K562 (cell line): ENCODE data around the gene COCH. TPM values are rescaled to one million over a fixed set of nuclear protein-coding genes. Genes with fewer than 3 reads are reported as not detected.

Experiments used
- ARID1B ChIP-seq: fragments of 450-650 bp; IDR thresholded peaks from 2 replicates; pipeline ENCODE4 v1.6.1; 2016; ENCODE audit warnings: antibody characterized with exemption, mild to moderate bottlenecking, inconsistent platforms
- BRD4 ChIP-seq: fragments of 200-600 bp; sonication (generic); IDR thresholded peaks from 2 replicates; pipeline ENCODE4 v1.6.1; 2017; ENCODE audit warnings: inconsistent platforms
- ELF4 ChIP-seq: fragments of 450-650 bp; formaldehyde crosslinking; IDR thresholded peaks from 2 replicates; pipeline ENCODE4 v1.4.0; 2022; ENCODE audit warnings: missing genetic modification characterization
- EP300 ChIP-seq: IDR thresholded peaks from 2 replicates; pipeline ENCODE4 v1.6.1; 2012; ENCODE audit warnings: low read length, improper control_type of control experiment
- ESRRA ChIP-seq: fragments of 450-650 bp; IDR thresholded peaks from 2 replicates; pipeline ENCODE4 v1.6.1; 2014; ENCODE audit warnings: low read depth, mild to moderate bottlenecking, moderate library complexity, borderline replicate concordance
- KDM1A ChIP-seq, 2 experiments: fragments of 450-650 bp; IDR thresholded peaks; 2 replicates each; pipeline ENCODE4 v1.6.1; 2016; ENCODE audit warnings: mild to moderate bottlenecking in 2 of 2
- MCM5 ChIP-seq: fragments of 450-650 bp; IDR thresholded peaks from 2 replicates; pipeline ENCODE4 v1.6.1; 2016; ENCODE audit warnings: low read depth
- NRF1 ChIP-seq, 2 experiments: fragments of 450-650 bp; IDR thresholded peaks in 1 of 2; conservative IDR thresholded peaks in 1 of 2; 2 replicates each; pipeline ENCODE4 v1.6.1; 2014; ENCODE audit warnings: mild to moderate bottlenecking in 2 of 2
- POLR2B ChIP-seq: fragments of 450-650 bp; IDR thresholded peaks from 2 replicates; pipeline ENCODE4 v1.6.1; 2018; ENCODE audit warnings: low read depth; ENCODE audit not compliant: partially characterized antibody
- RFX7 ChIP-seq: fragments of 250-450 bp; sonication (Bioruptor Pico); IDR thresholded peaks from 2 replicates; pipeline ENCODE4 v1.5.1; 2021; ENCODE audit warnings: mild to moderate bottlenecking
- SOX6 ChIP-seq: fragments of 450-650 bp; IDR thresholded peaks from 2 replicates; pipeline ENCODE4 v1.6.1; 2014; ENCODE audit warnings: mild to moderate bottlenecking
- SP1 ChIP-seq: sonication (generic); formaldehyde crosslinking; IDR thresholded peaks from 2 replicates; pipeline ENCODE4 v1.8.1; 2022; ENCODE audit warnings: mild to moderate bottlenecking, missing genetic modification reagents
- TCF7 ChIP-seq: sonication (generic); IDR thresholded peaks from 2 replicates; pipeline ENCODE4 v1.6.1; 2016; ENCODE audit warnings: antibody characterized with exemption, borderline replicate concordance
- ZNF143 ChIP-seq: sonication (generic); formaldehyde crosslinking; IDR thresholded peaks from 2 replicates; pipeline ENCODE4 v1.9.0; 2022; ENCODE audit warnings: mild to moderate bottlenecking, missing genetic modification reagents
- ZNF512 ChIP-seq: IDR thresholded peaks from 2 replicates; pipeline ENCODE4 v1.6.1; 2016; ENCODE audit warnings: missing genetic modification characterization, missing compliant biosample characterization
- ZNF57 ChIP-seq: fragments of 450-650 bp; formaldehyde crosslinking; IDR thresholded peaks from 2 replicates; pipeline ENCODE4 v1.4.0; 2020; ENCODE audit warnings: mild to moderate bottlenecking, moderate library complexity
- polyA plus RNA-seq, 8 experiments: library from polyadenylated mRNA; depleted of rRNA in 4 of 8; stranded (reverse) in 5 of 8; unstranded in 3 of 8; fragments of >200 nt; fragmentation: Nextera tagmentation in 2 of 8; fragmentation: Illumina TruSeq in 1 of 8; extraction: Ambion mirVana in 2 of 8; extraction: Trizol in 1 of 8; gene quantifications; 2 replicates each; pipeline versions ENCODE4 v1.2.1 to v1.2.3, GENCODE V29; 2011 to 2014; ENCODE audit warnings: inconsistent platforms in 1 of 8, missing spikeins in 1 of 8
- total RNA-seq, 7 experiments: library from RNA; depleted of rRNA in 6 of 7; stranded (reverse); fragments of >200 nt in 6 of 7; fragmentation: Illumina TruSeq in 2 of 7; extraction: Trizol in 2 of 7; gene quantifications; 2 replicates each; pipeline versions ENCODE4 v1.2.1 to v1.2.3, GENCODE V29; 2011 to 2021; ENCODE audit warnings: low replicate concordance in 1 of 7
- TF ChIP-seq, protein P1 (sequence below): sonication (generic); formaldehyde crosslinking; IDR thresholded peaks from 2 replicates; pipeline ENCODE4 v1.8.0; 2022; ENCODE audit warnings: mild to moderate bottlenecking, missing genetic modification reagents
- TF ChIP-seq, protein P2 (sequence below): fragments of 450-650 bp; IDR thresholded peaks from 2 replicates; pipeline ENCODE4 v1.6.1; 2018; ENCODE audit warnings: mild to moderate bottlenecking, low read depth; ENCODE audit not compliant: partially characterized antibody

Gene COCH
- total and polyA plus RNA-seq, 9 of the 15 experiments (the other 6 are each of a cell fraction or from before 2014, with no cell fraction given) = 27.0 to 141 (median 69.3) TPM

DNA sequence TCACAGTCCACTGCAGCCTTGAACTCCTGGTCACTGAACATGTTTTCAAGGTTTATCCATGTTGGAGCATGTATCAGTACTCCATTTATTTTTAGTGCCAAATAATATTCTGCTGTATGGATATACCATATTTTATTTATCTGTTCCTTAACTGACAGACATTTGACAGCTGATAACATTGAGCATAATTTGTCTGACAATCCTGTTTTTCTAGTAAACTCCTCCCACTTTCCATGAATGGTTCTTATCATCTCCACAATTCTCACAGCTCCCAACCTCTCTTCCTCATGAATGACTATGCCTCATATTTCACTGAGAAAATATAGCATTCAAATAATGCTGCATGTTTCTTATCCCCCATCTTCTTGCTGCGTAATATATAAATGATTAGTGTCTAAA, 33.3 kb downstream of the COCH start (continued):
- TF ChIP-seq, protein P1, sequence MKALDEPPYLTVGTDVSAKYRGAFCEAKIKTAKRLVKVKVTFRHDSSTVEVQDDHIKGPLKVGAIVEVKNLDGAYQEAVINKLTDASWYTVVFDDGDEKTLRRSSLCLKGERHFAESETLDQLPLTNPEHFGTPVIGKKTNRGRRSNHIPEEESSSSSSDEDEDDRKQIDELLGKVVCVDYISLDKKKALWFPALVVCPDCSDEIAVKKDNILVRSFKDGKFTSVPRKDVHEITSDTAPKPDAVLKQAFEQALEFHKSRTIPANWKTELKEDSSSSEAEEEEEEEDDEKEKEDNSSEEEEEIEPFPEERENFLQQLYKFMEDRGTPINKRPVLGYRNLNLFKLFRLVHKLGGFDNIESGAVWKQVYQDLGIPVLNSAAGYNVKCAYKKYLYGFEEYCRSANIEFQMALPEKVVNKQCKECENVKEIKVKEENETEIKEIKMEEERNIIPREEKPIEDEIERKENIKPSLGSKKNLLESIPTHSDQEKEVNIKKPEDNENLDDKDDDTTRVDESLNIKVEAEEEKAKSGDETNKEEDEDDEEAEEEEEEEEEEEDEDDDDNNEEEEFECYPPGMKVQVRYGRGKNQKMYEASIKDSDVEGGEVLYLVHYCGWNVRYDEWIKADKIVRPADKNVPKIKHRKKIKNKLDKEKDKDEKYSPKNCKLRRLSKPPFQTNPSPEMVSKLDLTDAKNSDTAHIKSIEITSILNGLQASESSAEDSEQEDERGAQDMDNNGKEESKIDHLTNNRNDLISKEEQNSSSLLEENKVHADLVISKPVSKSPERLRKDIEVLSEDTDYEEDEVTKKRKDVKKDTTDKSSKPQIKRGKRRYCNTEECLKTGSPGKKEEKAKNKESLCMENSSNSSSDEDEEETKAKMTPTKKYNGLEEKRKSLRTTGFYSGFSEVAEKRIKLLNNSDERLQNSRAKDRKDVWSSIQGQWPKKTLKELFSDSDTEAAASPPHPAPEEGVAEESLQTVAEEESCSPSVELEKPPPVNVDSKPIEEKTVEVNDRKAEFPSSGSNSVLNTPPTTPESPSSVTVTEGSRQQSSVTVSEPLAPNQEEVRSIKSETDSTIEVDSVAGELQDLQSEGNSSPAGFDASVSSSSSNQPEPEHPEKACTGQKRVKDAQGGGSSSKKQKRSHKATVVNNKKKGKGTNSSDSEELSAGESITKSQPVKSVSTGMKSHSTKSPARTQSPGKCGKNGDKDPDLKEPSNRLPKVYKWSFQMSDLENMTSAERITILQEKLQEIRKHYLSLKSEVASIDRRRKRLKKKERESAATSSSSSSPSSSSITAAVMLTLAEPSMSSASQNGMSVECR (CRISPR knock-in tag) = no peak
- TF ChIP-seq NRF1 (conservative IDR thresholded peaks at IDR 0.05 in 1 of 2, IDR thresholded peaks at IDR 0.05 in 1 of 2) (no peak), SOX6 (peak; percentile 71; the same call in 1 of the 2 replicates), BRD4 (no peak), KDM1A (IDR thresholded peaks at IDR 0.05) (peak in 1 of 2 experiments; percentile 15; a peak in 1 of 4 replicates), ZNF512 (no peak), ZNF143 (CRISPR knock-in tag) (no peak), ZNF57 (CRISPR knock-in tag) (no peak), ELF4 (CRISPR knock-in tag) (no peak), ARID1B (peak; percentile 71), TCF7 (no peak), RFX7 (CRISPR knock-in tag) (no peak), POLR2B (no peak), MCM5 (no peak), ESRRA (no peak), SP1 (no peak), EP300 (peak; percentile 37; the same call in 1 of the 2 replicates)
- TF ChIP-seq, protein P2, sequence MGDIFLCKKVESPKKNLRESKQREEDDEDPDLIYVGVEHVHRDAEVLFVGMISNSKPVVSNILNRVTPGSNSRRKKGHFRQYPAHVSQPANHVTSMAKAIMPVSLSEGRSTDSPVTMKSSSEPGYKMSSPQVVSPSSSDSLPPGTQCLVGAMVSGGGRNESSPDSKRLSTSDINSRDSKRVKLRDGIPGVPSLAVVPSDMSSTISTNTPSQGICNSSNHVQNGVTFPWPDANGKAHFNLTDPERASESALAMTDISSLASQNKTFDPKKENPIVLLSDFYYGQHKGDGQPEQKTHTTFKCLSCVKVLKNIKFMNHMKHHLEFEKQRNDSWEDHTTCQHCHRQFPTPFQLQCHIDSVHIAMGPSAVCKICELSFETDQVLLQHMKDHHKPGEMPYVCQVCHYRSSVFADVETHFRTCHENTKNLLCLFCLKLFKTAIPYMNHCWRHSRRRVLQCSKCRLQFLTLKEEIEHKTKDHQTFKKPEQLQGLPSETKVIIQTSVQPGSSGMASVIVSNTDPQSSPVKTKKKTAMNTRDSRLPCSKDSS = no peak
